B cell (primary cell): ENCODE data around the gene USP17L22.
"Not testable (repeated sequence)": the region's sequence is repeated elsewhere in the genome, so short reads cannot be mapped to it uniquely, and the experiment has no call there.

ENCODE experiments used
- EZH2 ChIP-seq: IDR thresholded peaks from 2 replicates; pipeline ENCODE4 v1.6.1; 2012; ENCODE audit warnings: borderline replicate concordance, low read depth, mild to moderate bottlenecking, moderate library complexity, low read length; ENCODE audit not compliant: insufficient read depth, poor library complexity, severe bottlenecking
- TF ChIP-seq, protein P1 (sequence below): fragments of 200-600 bp; IDR thresholded peaks from one replicate; pipeline ENCODE4 v1.8.0; 2022; ENCODE audit warnings: antibody characterized with exemption, mild to moderate bottlenecking

DNA sequence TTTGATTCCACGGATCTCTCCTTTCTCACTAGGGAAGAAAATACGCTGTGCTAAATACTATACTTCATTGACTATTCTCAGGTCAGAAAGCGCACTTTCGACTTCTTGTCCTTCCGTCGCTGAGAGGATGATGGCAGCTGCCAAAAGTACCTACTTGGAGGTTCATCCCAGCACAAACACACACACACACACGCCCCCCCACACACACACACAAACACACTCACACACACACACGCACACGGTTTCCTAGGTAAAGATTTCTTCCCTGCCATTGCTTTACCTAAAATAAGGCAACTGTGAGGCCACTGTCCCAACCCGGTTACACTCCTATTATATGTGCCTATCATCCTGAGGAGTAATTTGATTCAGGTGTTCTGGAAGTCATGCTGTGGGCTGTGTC is 4.3 kb downstream of the USP17L22 start:
- TF ChIP-seq, protein P1, sequence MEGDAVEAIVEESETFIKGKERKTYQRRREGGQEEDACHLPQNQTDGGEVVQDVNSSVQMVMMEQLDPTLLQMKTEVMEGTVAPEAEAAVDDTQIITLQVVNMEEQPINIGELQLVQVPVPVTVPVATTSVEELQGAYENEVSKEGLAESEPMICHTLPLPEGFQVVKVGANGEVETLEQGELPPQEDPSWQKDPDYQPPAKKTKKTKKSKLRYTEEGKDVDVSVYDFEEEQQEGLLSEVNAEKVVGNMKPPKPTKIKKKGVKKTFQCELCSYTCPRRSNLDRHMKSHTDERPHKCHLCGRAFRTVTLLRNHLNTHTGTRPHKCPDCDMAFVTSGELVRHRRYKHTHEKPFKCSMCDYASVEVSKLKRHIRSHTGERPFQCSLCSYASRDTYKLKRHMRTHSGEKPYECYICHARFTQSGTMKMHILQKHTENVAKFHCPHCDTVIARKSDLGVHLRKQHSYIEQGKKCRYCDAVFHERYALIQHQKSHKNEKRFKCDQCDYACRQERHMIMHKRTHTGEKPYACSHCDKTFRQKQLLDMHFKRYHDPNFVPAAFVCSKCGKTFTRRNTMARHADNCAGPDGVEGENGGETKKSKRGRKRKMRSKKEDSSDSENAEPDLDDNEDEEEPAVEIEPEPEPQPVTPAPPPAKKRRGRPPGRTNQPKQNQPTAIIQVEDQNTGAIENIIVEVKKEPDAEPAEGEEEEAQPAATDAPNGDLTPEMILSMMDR, result not testable (repeated sequence)
- TF ChIP-seq EZH2, result not testable (repeated sequence)
